HepG2 (cell line): ENCODE results near the gene UNC5A. TPM values are rescaled to one million over a fixed set of nuclear protein-coding genes. Genes with fewer than 3 reads are reported as not detected.

Experiments used
- ATAC-seq: fragments of 200-7000 bp; cut with Tn5 transposase; 3 replicates; pipeline ENCODE4 v1.9.1; 2020; ENCODE audit warnings: mild to moderate bottlenecking, moderate library complexity
- BruUV-seq: library from RNA; stranded (reverse); fragments of 400-500 nt; replicated peaks from 2 replicates; lab custom pipeline; 2021; lab: Mats Ljungman, UMichigan
- CTCF ChIA-PET: fragments of 300-600 bp; formaldehyde crosslinking; extraction: SDS; loops from one replicate; lab custom pipeline; 2021; ENCODE audit warnings: low total read pairs, inconsistent platforms, low intra/inter-chr PET ratio; lab: Yijun Ruan, JAX
- POLR2A ChIA-PET: fragments of 350-600 bp; sonication (Branson Sonifier 250); formaldehyde crosslinking; loops from one replicate; lab custom pipeline; 2020; ENCODE audit warnings: antibody characterized with exemption, inconsistent platforms; lab: Yijun Ruan, JAX
- DNase-seq: peaks from one replicate; pipeline ENCODE4 v3.0.0-alpha.2; 2015; ENCODE audit warnings: low spot score
- FAIRE-seq: peaks from 3 replicates; lab custom pipeline; 2011; peaks lifted over from hg19 to GRCh38; lab: Jason Lieb, UNC
- H2AFZ ChIP-seq: one replicate; pipeline ENCODE4 v1.6.1; 2011; ENCODE audit warnings: low read length, inconsistent platforms
- H3K27ac ChIP-seq: fragments of 300-600 bp; 3 replicates; pipeline ENCODE4 v1.8.0; 2011; ENCODE audit warnings: mixed run types, mild to moderate bottlenecking, mixed read lengths, low read length, inconsistent platforms; ENCODE audit not compliant: insufficient read depth; ENCODE audit errors: extremely low read length
- H3K27me3 ChIP-seq, 2 experiments: fragments of 200-600 bp in 1 of 2; 2 replicates in 1 of 2; 3 replicates in 1 of 2; pipeline versions ENCODE4 v1.6.0 to v1.8.0; 2011; ENCODE audit warnings: low read length in 2 of 2, mild to moderate bottlenecking in 2 of 2, moderate library complexity in 2 of 2, inconsistent platforms in 1 of 2; ENCODE audit not compliant: insufficient read depth in 2 of 2, control insufficient read depth in 1 of 2
- H3K36me3 ChIP-seq, 2 experiments: fragments of 200-600 bp in 1 of 2; replicated peaks in 1 of 2; 2 replicates in 1 of 2; 3 replicates in 1 of 2; pipeline versions ENCODE4 v1.5.1 to v1.8.0; 2011; ENCODE audit warnings: low read length in 2 of 2, inconsistent platforms in 1 of 2; ENCODE audit not compliant: insufficient read depth in 2 of 2, control insufficient read depth in 1 of 2
- H3K4me1 ChIP-seq: 2 replicates; pipeline ENCODE4 v1.5.1; 2012; ENCODE audit warnings: low read length, inconsistent platforms; ENCODE audit not compliant: insufficient read depth
- H3K4me2 ChIP-seq: 2 replicates; pipeline ENCODE4 v1.6.0; 2011; ENCODE audit warnings: low read depth, low read length, inconsistent platforms
- H3K4me3 ChIP-seq, 3 experiments: fragments of 200-600 bp in 1 of 3; sonication (generic), shearing (Covaris generic) in 1 of 3; replicated peaks in 1 of 3; 2 replicates each; pipeline ENCODE4 v1.5.1; 2011 to 2016; ENCODE audit warnings: low read length in 3 of 3, inconsistent platforms in 2 of 3, low read depth in 2 of 3, mild to moderate bottlenecking in 2 of 3, control low read depth in 1 of 3, mixed read lengths in 1 of 3; ENCODE audit not compliant: insufficient read depth in 1 of 3
- H3K79me2 ChIP-seq: one replicate; pipeline ENCODE4 v1.6.1; 2011; ENCODE audit warnings: low read length, inconsistent platforms; ENCODE audit not compliant: insufficient read depth
- H3K9ac ChIP-seq: 2 replicates; pipeline ENCODE4 v1.6.0; 2011; ENCODE audit warnings: mild to moderate bottlenecking, low read depth, low read length, inconsistent platforms; ENCODE audit not compliant: insufficient read depth
- H3K9me3 ChIP-seq: 2 replicates; pipeline ENCODE4 v1.5.1; 2012; ENCODE audit warnings: mild to moderate bottlenecking, low read length
- H4K20me1 ChIP-seq: 2 replicates; pipeline ENCODE4 v1.6.0; 2011; ENCODE audit warnings: inconsistent platforms, mild to moderate bottlenecking, low read length, moderate library complexity; ENCODE audit not compliant: insufficient read depth
- CAMTA2 ChIP-seq: sonication (generic); formaldehyde crosslinking; IDR thresholded peaks from 2 replicates; pipeline ENCODE4 v1.4.0; 2020; ENCODE audit warnings: mild to moderate bottlenecking, missing genetic modification reagents, borderline replicate concordance
- EHMT2 ChIP-seq: fragments of 200-600 bp; sonication (generic); IDR thresholded peaks from 2 replicates; pipeline ENCODE4 v1.7.0; 2017; ENCODE audit warnings: antibody characterized with exemption, low read depth, low read length, borderline replicate concordance
- FOSL1 ChIP-seq: sonication (generic); formaldehyde crosslinking; IDR thresholded peaks from 2 replicates; pipeline ENCODE4 v1.9.0; 2021; ENCODE audit warnings: missing genetic modification reagents, borderline replicate concordance
- HIVEP1 ChIP-seq: sonication (generic); formaldehyde crosslinking; IDR thresholded peaks from 2 replicates; pipeline ENCODE4 v1.4.0; 2020; ENCODE audit warnings: mild to moderate bottlenecking, missing genetic modification reagents
- HMG20A ChIP-seq: IDR thresholded peaks from 2 replicates; pipeline ENCODE4 v1.6.1; 2016; ENCODE audit warnings: borderline replicate concordance
- HMGA1 ChIP-seq: sonication (generic); formaldehyde crosslinking; conservative IDR thresholded peaks from 2 replicates; pipeline ENCODE4 v1.4.0; 2020; ENCODE audit warnings: missing genetic modification reagents
- KDM2A ChIP-seq: sonication (generic); formaldehyde crosslinking; IDR thresholded peaks from 2 replicates; pipeline ENCODE4 v1.4.0; 2020; ENCODE audit warnings: low read depth, missing genetic modification reagents, borderline replicate concordance
- MIER2 ChIP-seq: IDR thresholded peaks from 2 replicates; pipeline ENCODE4 v1.6.1; 2016; ENCODE audit warnings: missing biosample characterization, missing genetic modification reagents
- NFKB2 ChIP-seq: sonication (generic); formaldehyde crosslinking; IDR thresholded peaks from 2 replicates; pipeline ENCODE4 v1.4.0; 2020; ENCODE audit warnings: missing genetic modification reagents, borderline replicate concordance
- REST ChIP-seq, 2 experiments: IDR thresholded peaks; 2 replicates each; pipeline ENCODE4 v1.6.1; 2011 to 2012; ENCODE audit warnings: low read length in 2 of 2, borderline replicate concordance in 1 of 2, low read depth in 1 of 2, mild to moderate bottlenecking in 1 of 2, moderate library complexity in 1 of 2
- RFX3 ChIP-seq: IDR thresholded peaks from 2 replicates; pipeline ENCODE4 v1.6.1; 2016; ENCODE audit warnings: missing biosample characterization, missing genetic modification reagents
- RORA ChIP-seq: sonication (generic); formaldehyde crosslinking; IDR thresholded peaks from 2 replicates; pipeline ENCODE4 v1.5.0; 2020; ENCODE audit warnings: mild to moderate bottlenecking, missing genetic modification reagents, moderate library complexity
- SIX1 ChIP-seq: sonication (generic); formaldehyde crosslinking; IDR thresholded peaks from 2 replicates; pipeline ENCODE4 v1.4.0; 2020; ENCODE audit warnings: missing genetic modification reagents, borderline replicate concordance
- ZBTB14 ChIP-seq: sonication (generic); formaldehyde crosslinking; IDR thresholded peaks from 2 replicates; pipeline ENCODE4 v1.4.0; 2020; ENCODE audit warnings: missing genetic modification reagents
- ZNF143 ChIP-seq: sonication (generic); formaldehyde crosslinking; IDR thresholded peaks from 2 replicates; pipeline ENCODE4 v1.4.0; 2020; ENCODE audit warnings: missing genetic modification reagents
- ZNF775 ChIP-seq: sonication (generic); formaldehyde crosslinking; IDR thresholded peaks from 2 replicates; pipeline ENCODE4 v1.4.0; 2020; ENCODE audit warnings: missing genetic modification reagents, mild to moderate bottlenecking, moderate library complexity, borderline replicate concordance
- ZSCAN31 ChIP-seq: sonication (generic); formaldehyde crosslinking; IDR thresholded peaks from 2 replicates; pipeline ENCODE4 v1.5.0; 2020; ENCODE audit warnings: low read depth, mild to moderate bottlenecking, missing genetic modification reagents
- WGBS: methylation state at CpG from one replicate; pipeline ENCODE4 v1.1.6; 2017; ENCODE audit warnings: low lambda C conversion rate; 5-methylcytosine and 5-hydroxymethylcytosine counted together
- in situ Hi-C: cut with HindIII; loops from 2 replicates; pipeline ENCODE4 v1.10.0; 2017; ENCODE audit warnings: low pct_unique_long_range_greater_than_20kb; ENCODE audit not compliant: extremely low pct_ligation_motif_present
- intact Hi-C: fragments of 100-400 bp; cut with micrococcal nuclease; formaldehyde crosslinking; loops from one replicate; pipeline ENCODE4 v1.10.0; 2022; ENCODE audit not compliant: unreplicated experiment
- polyA plus RNA-seq, 8 experiments: library from polyadenylated mRNA; depleted of rRNA in 3 of 8; stranded (reverse) in 7 of 8; unstranded in 1 of 8; fragments of >200 nt; fragmentation: Illumina TruSeq in 4 of 8; extraction: Trizol in 4 of 8; gene quantifications; 2 replicates each; pipeline versions ENCODE4 v1.2.1 to v1.2.3, GENCODE V29; 2011 to 2016; ENCODE audit warnings: low read depth in 4 of 8, missing spikeins in 1 of 8, mixed read lengths in 1 of 8; ENCODE audit not compliant: insufficient read depth in 1 of 8
- total RNA-seq, 5 experiments: library from RNA; depleted of rRNA; stranded (reverse); fragments of >200 nt; fragmentation: Illumina TruSeq; extraction: Trizol; gene quantifications; 2 replicates each; pipeline ENCODE4 v1.2.3, GENCODE V29; 2016; ENCODE audit warnings: low read depth in 1 of 5

Gene UNC5A
- total and polyA plus RNA-seq, 2 of the 13 experiments (the other 11 are each of a cell fraction or from before 2014, with no cell fraction given): not detected

- no peak for DNase-seq
Measured at GRCh38 chr5:176803943-176804498, 6.3 kb upstream of the UNC5A start.

More at GRCh38 chr5:176803943-176804498, 6.3 kb upstream of the UNC5A start:
- FAIRE-seq (no peak), ATAC-seq (no peak)
- ChIA-PET POLR2A (no interaction called here), CTCF (no interaction called here)
- H3K9ac ChIP-seq: no peak overlapping the region
- TF ChIP-seq RORA (CRISPR knock-in tag) (no peak), ZNF143 (CRISPR knock-in tag) (no peak), ZBTB14 (CRISPR knock-in tag) (no peak), NFKB2 (no peak), ZNF775 (CRISPR knock-in tag) (no peak), ZSCAN31 (CRISPR knock-in tag) (no peak), HIVEP1 (CRISPR knock-in tag) (no peak), FOSL1 (no peak), MIER2 (CRISPR knock-in tag) (peak; percentile 93), RFX3 (CRISPR knock-in tag) (no peak), REST (IDR thresholded peaks at IDR 0.05; ENCODE audit: borderline replicate concordance in 1 of 2, low read depth in 1 of 2, low read length in 2 of 2) (peak; percentile 80 to 94), CAMTA2 (CRISPR knock-in tag) (no peak), HMG20A (no peak), EHMT2 (peak; percentile 65; the same call in 1 of the 2 replicates), SIX1 (CRISPR knock-in tag) (no peak), KDM2A (CRISPR knock-in tag) (no peak), HMGA1 (CRISPR knock-in tag) (no peak)
- intact Hi-C loops (no loop called here), in situ Hi-C loops (no loop called here)
- WGBS: 23% methylated on average over 8 of the region's 8 CpGs
- H4K20me1 ChIP-seq: peaks cover 2% of the 10 kb centered on the region; the same call in 1 of the 2 replicates
- H3K27me3 ChIP-seq: peaks cover 2 to 20% of the 10 kb centered on the region in 2 experiments
- no peaks in the 10 kb centered on the region for H3K4me1 ChIP-seq
- H3K27ac ChIP-seq: no peak overlapping the region
- H3K79me2 ChIP-seq: no peaks in the 10 kb centered on the region
- no peak overlapping the region for H3K4me3 ChIP-seq
- H2AFZ ChIP-seq: no peak overlapping the region
- no peaks in the 10 kb centered on the region for H3K36me3 ChIP-seq
- no TSS peak for BruUV-seq
- H3K4me2 ChIP-seq: no peak overlapping the region
- H3K9me3 ChIP-seq: no peaks in the 10 kb centered on the region
